Right cardiac atrium (tissue), 5 donors: ENCODE results near the gene FBXW4. TPM values are rescaled to one million over a fixed set of nuclear protein-coding genes. Genes with fewer than 3 reads are reported as not detected.
A peak's percentile ranks its signal among the peaks of the same experiment; 100 is the strongest.

ENCODE experiments used
- ATAC-seq, 2 donors: fragments of 200-7000 bp; cut with Tn5 transposase; one replicate each; pipeline versions ENCODE4 v1.8.0 to v1.9.1; 2020; ENCODE audit warnings: moderate library complexity in 2 of 2, mild to moderate bottlenecking in 1 of 2
- DNase-seq, 3 donors: peaks; one replicate each; pipeline ENCODE4 v3.0.0-alpha.2; 2020
- H3K27ac ChIP-seq: one replicate; pipeline ENCODE4 v1.5.1; 2013; ENCODE audit warnings: mild to moderate bottlenecking, low read length, control low read depth, moderate library complexity
- H3K27me3 ChIP-seq: one replicate; pipeline ENCODE4 v1.6.1; 2013; ENCODE audit not compliant: control insufficient read depth, insufficient read depth
- H3K4me1 ChIP-seq: one replicate; pipeline ENCODE4 v1.6.1; 2013; ENCODE audit warnings: low read length; ENCODE audit not compliant: control insufficient read depth, insufficient read depth
- H3K4me3 ChIP-seq: one replicate; pipeline ENCODE4 v1.5.1; 2013; ENCODE audit warnings: low read length, control low read depth
- H3K9me3 ChIP-seq: one replicate; pipeline ENCODE4 v1.6.1; 2013; ENCODE audit warnings: low read length; ENCODE audit not compliant: control insufficient read depth
- WGBS: extraction: QIAGEN DNeasy Blood & Tissue Kit; methylation state at CpG from one replicate; pipeline ENCODE4 v1.1.7; 2013; 5-methylcytosine and 5-hydroxymethylcytosine counted together
- intact Hi-C, 4 donors: fragments of 100-400 bp; cut with DNase I; formaldehyde crosslinking; loops; one replicate each; pipeline versions ENCODE4 v1.11.0 to v1.14.0; 2022 to 2023
- polyA plus RNA-seq: library from polyadenylated mRNA; stranded (reverse); fragments of 200-250 nt; gene quantifications from one replicate; pipeline ENCODE4 v1.2.3, GENCODE V29; 2013
- total RNA-seq, 4 donors: library from RNA; stranded (reverse); fragmentation: NEBNext Ultra II Directional; extraction: Animal tissue kit (Norgen Biotek cat#: 25700); gene quantifications; one replicate each; pipeline ENCODE4 v1.2.1, GENCODE V29; 2021
- donor health status: healthy with polysubstance abuse.
- donor health status: DM: no; HTN: yes; CAD: no.
- donor health status: DM: no; HTN: no; CAD: no.
- donor health status: DM: no; HTN: yes; CAD: no; lungs with severe emphysema.
- donor health status: DM: yes; HTN: yes; CAD: no.

FBXW4 gene
- total and polyA plus RNA-seq, 5 donors: 81.8 to 144 (median 121) TPM

GRCh38 chr10:101655570-101655969, 39.4 kb downstream of the FBXW4 start:
- intact Hi-C loops: no loop called here
- Histone ChIP-seq H3K4me1 (peaks cover 1% of the 10 kb centered on the region), H3K4me3 (no peak overlapping the region), H3K27me3 (no peaks in the 10 kb centered on the region), H3K9me3 (no peaks in the 10 kb centered on the region), H3K27ac (no peak overlapping the region)
- ATAC-seq (no peak), DNase-seq (no peak)
- WGBS: 56% methylated on average over 6 of the region's 6 CpGs

GRCh38 chr10:101653536-101653935, 41.4 kb downstream of the FBXW4 start:
- Histone ChIP-seq H3K4me3 (no peak overlapping the region), H3K4me1 (peaks cover 1% of the 10 kb centered on the region), H3K27me3 (no peaks in the 10 kb centered on the region), H3K27ac (no peak overlapping the region), H3K9me3 (no peaks in the 10 kb centered on the region)
- DNase-seq (no peak), ATAC-seq (no peak)
- 96% methylated on average over 8 of the region's 8 CpGs for WGBS
- intact Hi-C loops: no loop called here

- no peak for ATAC-seq
- WGBS: 84% methylated on average over 5 of the region's 5 CpGs
- Histone ChIP-seq H3K27me3 (no peaks in the 10 kb centered on the region), H3K4me1 (peaks cover under 1% of the 10 kb centered on the region), H3K27ac (no peak overlapping the region), H3K4me3 (no peak overlapping the region), H3K9me3 (no peaks in the 10 kb centered on the region)
- DNase-seq: no peak
- intact Hi-C loops: no loop called here
Measured at GRCh38 chr10:101651336-101651735, 43.6 kb downstream of the FBXW4 start.

GRCh38 chr10:101650863-101651262, 44.1 kb downstream of the FBXW4 start:
- DNase-seq: no peak
- no peak for ATAC-seq
- Histone ChIP-seq H3K4me3 (no peak overlapping the region), H3K27me3 (no peaks in the 10 kb centered on the region), H3K9me3 (no peaks in the 10 kb centered on the region), H3K27ac (no peak overlapping the region), H3K4me1 (peaks cover 3% of the 10 kb centered on the region)
- WGBS: 91% methylated on average over 15 of the region's 15 CpGs
- intact Hi-C loops: no loop called here

- intact Hi-C loops: no loop called here
- H3K9me3 ChIP-seq: no peaks in the 10 kb centered on the region
- ATAC-seq: no peak
- no peak overlapping the region for H3K4me3 ChIP-seq
- no peak overlapping the region for H3K27ac ChIP-seq
- H3K27me3 ChIP-seq: no peaks in the 10 kb centered on the region
- no peak for DNase-seq
- H3K4me1 ChIP-seq: peaks cover 3% of the 10 kb centered on the region
- WGBS: 87% methylated on average over 5 of the region's 5 CpGs
Measured at GRCh38 chr10:101649525-101650085, 45.4 kb downstream of the FBXW4 start.

- Histone ChIP-seq H3K4me3 (no peak overlapping the region), H3K9me3 (no peaks in the 10 kb centered on the region), H3K27me3 (no peaks in the 10 kb centered on the region), H3K27ac (no peak overlapping the region), H3K4me1 (peaks cover 3% of the 10 kb centered on the region)
- WGBS: 90% methylated on average over 2 of the region's 2 CpGs
- ATAC-seq (no peak), DNase-seq (no peak)
- intact Hi-C loops: no loop called here
Measured at GRCh38 chr10:101647255-101647654, 47.7 kb downstream of the FBXW4 start.

- ATAC-seq: peak; percentile 85 to 87
- H3K27me3 ChIP-seq: no peaks in the 10 kb centered on the region
Measured at GRCh38 chr10:101646364-101646763, 48.6 kb downstream of the FBXW4 start.

GRCh38 chr10:101645659-101646058, 49.3 kb downstream of the FBXW4 start:
- intact Hi-C loops: no loop called here
- H3K4me1 ChIP-seq: peaks cover 3% of the 10 kb centered on the region
- ATAC-seq: no peak

More at GRCh38 chr10:101646364-101646763, 48.6 kb downstream of the FBXW4 start:
- H3K27ac ChIP-seq: no peak overlapping the region
- H3K4me3 ChIP-seq: no peak overlapping the region
- peak; percentile 78 to 89 (median 89) for DNase-seq
- 40% methylated on average over 6 of the region's 6 CpGs for WGBS
- H3K9me3 ChIP-seq: no peaks in the 10 kb centered on the region
- intact Hi-C loops: no loop called here
- peaks cover 3% of the 10 kb centered on the region for H3K4me1 ChIP-seq

GRCh38 chr10:101644002-101644401, 51.0 kb downstream of the FBXW4 start:
- H3K4me1 ChIP-seq: peaks cover 3% of the 10 kb centered on the region
- H3K27me3 ChIP-seq: no peaks in the 10 kb centered on the region
- H3K9me3 ChIP-seq: no peaks in the 10 kb centered on the region
- no peak overlapping the region for H3K4me3 ChIP-seq
- no peak for ATAC-seq
- WGBS: 66% methylated on average over 3 of the region's 3 CpGs
- intact Hi-C loops: no loop called here
- no peak for DNase-seq
- no peak overlapping the region for H3K27ac ChIP-seq

More at GRCh38 chr10:101645659-101646058, 49.3 kb downstream of the FBXW4 start:
- no peak overlapping the region for H3K27ac ChIP-seq
- H3K4me3 ChIP-seq: no peak overlapping the region
- H3K27me3 ChIP-seq: no peaks in the 10 kb centered on the region
- 58% methylated on average over 1 of the region's 1 CpG for WGBS
- no peaks in the 10 kb centered on the region for H3K9me3 ChIP-seq
- no peak for DNase-seq

GRCh38 chr10:101643546-101643945, 51.4 kb downstream of the FBXW4 start:
- H3K27me3 ChIP-seq: no peaks in the 10 kb centered on the region
- no peak overlapping the region for H3K27ac ChIP-seq
- peaks cover 3% of the 10 kb centered on the region for H3K4me1 ChIP-seq
- no peak overlapping the region for H3K4me3 ChIP-seq
- intact Hi-C loops: no loop called here
- DNase-seq (no peak), ATAC-seq (no peak)
- 81% methylated on average over 3 of the region's 3 CpGs for WGBS
- no peaks in the 10 kb centered on the region for H3K9me3 ChIP-seq

- intact Hi-C loops: no loop called here
Measured at GRCh38 chr10:101639141-101639900, 55.6 kb downstream of the FBXW4 start.

More at GRCh38 chr10:101639141-101639900, 55.6 kb downstream of the FBXW4 start:
- Histone ChIP-seq H3K4me1 (no peaks in the 10 kb centered on the region), H3K9me3 (no peaks in the 10 kb centered on the region), H3K27ac (no peak overlapping the region), H3K27me3 (no peaks in the 10 kb centered on the region), H3K4me3 (no peak overlapping the region)
- no peak for DNase-seq
- 95% methylated on average over 2 of the region's 2 CpGs for WGBS
- ATAC-seq: no peak
